WTC11 (cell line): ENCODE data around the gene STK32A. TPM values are rescaled to one million over a fixed set of nuclear protein-coding genes. Genes with fewer than 3 reads are reported as not detected.
A peak's percentile ranks its signal among the peaks of the same experiment; 100 is the strongest.

Experiments used
- ATAC-seq: fragments of 200-7000 bp; cut with Tn5 transposase; 2 replicates; pipeline ENCODE4 v1.10.0; 2021; ENCODE audit warnings: mild to moderate bottlenecking, moderate library complexity
- CTCF ChIA-PET: fragments of 300-600 bp; sonication (Branson Sonifier 250); formaldehyde crosslinking; loops from one replicate; lab custom pipeline; 2021; ENCODE audit warnings: antibody characterized with exemption; lab: Charles Lee
- POLR2A ChIA-PET: fragments of 350-600 bp; sonication (Branson Sonifier 250); formaldehyde crosslinking; loops from one replicate; lab custom pipeline; 2021; ENCODE audit warnings: antibody characterized with exemption; lab: Charles Lee
- DNase-seq: peaks from one replicate; pipeline ENCODE4 v3.0.0; 2021; ENCODE audit warnings: low spot score
- H3K27ac Mint-ChIP-seq: 2 replicates; pipeline ENCODE4 v1.8.0; 2021; ENCODE audit warnings: mixed read lengths
- H3K27me3 Mint-ChIP-seq: 2 replicates; pipeline ENCODE4 v1.8.0; 2021; ENCODE audit warnings: low read depth, mild to moderate bottlenecking, moderate library complexity, mixed read lengths
- H3K36me3 Mint-ChIP-seq: 2 replicates; pipeline ENCODE4 v1.8.0; 2021; ENCODE audit warnings: mixed read lengths
- H3K4me1 Mint-ChIP-seq: 2 replicates; pipeline ENCODE4 v1.8.0; 2022; ENCODE audit warnings: mixed read lengths
- H3K4me3 Mint-ChIP-seq: 2 replicates; pipeline ENCODE4 v1.8.0; 2021; ENCODE audit warnings: mild to moderate bottlenecking, moderate library complexity, mixed read lengths
- H3K9me3 Mint-ChIP-seq: 2 replicates; pipeline ENCODE4 v1.8.0; 2021; ENCODE audit warnings: mixed read lengths
- FOXP1 ChIP-seq: sonication (generic); formaldehyde crosslinking; IDR thresholded peaks from 2 replicates; pipeline ENCODE4 v1.8.0; 2022; ENCODE audit warnings: missing genetic modification reagents, mild to moderate bottlenecking, moderate library complexity, borderline replicate concordance
- GTF2I ChIP-seq: fragments of 250-450 bp; sonication (Bioruptor Pico); conservative IDR thresholded peaks from 2 replicates; pipeline ENCODE4 v1.4.0; 2021; ENCODE audit warnings: mild to moderate bottlenecking
- HMGA2 ChIP-seq: fragments of 250-450 bp; sonication (Bioruptor Pico); IDR thresholded peaks from 2 replicates; pipeline ENCODE4 v1.4.0; 2021; ENCODE audit warnings: mild to moderate bottlenecking, moderate library complexity
- NFATC4 ChIP-seq: fragments of 250-450 bp; sonication (Bioruptor Pico); IDR thresholded peaks from 2 replicates; pipeline ENCODE4 v1.9.0; 2021; ENCODE audit warnings: mild to moderate bottlenecking
- TCF7 ChIP-seq: sonication (generic); formaldehyde crosslinking; IDR thresholded peaks from 2 replicates; pipeline ENCODE4 v1.8.0; 2022; ENCODE audit warnings: mild to moderate bottlenecking, low read depth, missing genetic modification reagents, moderate library complexity
- ZNF138 ChIP-seq: sonication (generic); formaldehyde crosslinking; conservative IDR thresholded peaks from 2 replicates; pipeline ENCODE4 v1.8.1; 2022; ENCODE audit warnings: mild to moderate bottlenecking, moderate library complexity, missing genetic modification reagents
- ZNF317 ChIP-seq: sonication (generic); formaldehyde crosslinking; IDR thresholded peaks from 2 replicates; pipeline ENCODE4 v1.8.1; 2023; ENCODE audit warnings: low read depth, mild to moderate bottlenecking, moderate library complexity, missing genetic modification reagents, borderline replicate concordance
- total RNA-seq: library from RNA; stranded (reverse); gene quantifications from 3 replicates; pipeline ENCODE4 v1.2.3, GENCODE V29; 2021
- TF ChIP-seq, protein P1 (sequence below): sonication (generic); formaldehyde crosslinking; IDR thresholded peaks from 2 replicates; pipeline ENCODE4 v1.8.1; 2023; ENCODE audit warnings: mild to moderate bottlenecking, missing genetic modification reagents
- TF ChIP-seq, protein P2 (sequence below): sonication (generic); formaldehyde crosslinking; IDR thresholded peaks from 2 replicates; pipeline ENCODE4 v1.8.1; 2023; ENCODE audit warnings: mild to moderate bottlenecking, missing genetic modification reagents
- TF ChIP-seq, protein P3 (sequence below): sonication (generic); formaldehyde crosslinking; IDR thresholded peaks from 2 replicates; pipeline ENCODE4 v1.8.0; 2022; ENCODE audit warnings: mild to moderate bottlenecking, missing genetic modification reagents
- TF ChIP-seq, protein P4 (sequence below): sonication (generic); formaldehyde crosslinking; IDR thresholded peaks from 2 replicates; pipeline ENCODE4 v1.8.0; 2022; ENCODE audit warnings: mild to moderate bottlenecking, missing genetic modification reagents
- TF ChIP-seq, protein P5 (sequence below): sonication (generic); formaldehyde crosslinking; IDR thresholded peaks from 2 replicates; pipeline ENCODE4 v1.8.0; 2023; ENCODE audit warnings: missing genetic modification reagents, mild to moderate bottlenecking, borderline replicate concordance
- TF ChIP-seq, protein P6 (sequence below): fragments of 250-450 bp; sonication (Bioruptor Pico); IDR thresholded peaks from 2 replicates; pipeline ENCODE4 v1.9.0; 2021; ENCODE audit warnings: mild to moderate bottlenecking, borderline replicate concordance
- TF ChIP-seq, protein P7 (sequence below): sonication (generic); formaldehyde crosslinking; IDR thresholded peaks from 2 replicates; pipeline ENCODE4 v1.8.0; 2023; ENCODE audit warnings: mild to moderate bottlenecking, missing genetic modification reagents

Gene STK32A
- total RNA-seq, 1 experiment from 2014 or later: 1.7 TPM

DNA sequence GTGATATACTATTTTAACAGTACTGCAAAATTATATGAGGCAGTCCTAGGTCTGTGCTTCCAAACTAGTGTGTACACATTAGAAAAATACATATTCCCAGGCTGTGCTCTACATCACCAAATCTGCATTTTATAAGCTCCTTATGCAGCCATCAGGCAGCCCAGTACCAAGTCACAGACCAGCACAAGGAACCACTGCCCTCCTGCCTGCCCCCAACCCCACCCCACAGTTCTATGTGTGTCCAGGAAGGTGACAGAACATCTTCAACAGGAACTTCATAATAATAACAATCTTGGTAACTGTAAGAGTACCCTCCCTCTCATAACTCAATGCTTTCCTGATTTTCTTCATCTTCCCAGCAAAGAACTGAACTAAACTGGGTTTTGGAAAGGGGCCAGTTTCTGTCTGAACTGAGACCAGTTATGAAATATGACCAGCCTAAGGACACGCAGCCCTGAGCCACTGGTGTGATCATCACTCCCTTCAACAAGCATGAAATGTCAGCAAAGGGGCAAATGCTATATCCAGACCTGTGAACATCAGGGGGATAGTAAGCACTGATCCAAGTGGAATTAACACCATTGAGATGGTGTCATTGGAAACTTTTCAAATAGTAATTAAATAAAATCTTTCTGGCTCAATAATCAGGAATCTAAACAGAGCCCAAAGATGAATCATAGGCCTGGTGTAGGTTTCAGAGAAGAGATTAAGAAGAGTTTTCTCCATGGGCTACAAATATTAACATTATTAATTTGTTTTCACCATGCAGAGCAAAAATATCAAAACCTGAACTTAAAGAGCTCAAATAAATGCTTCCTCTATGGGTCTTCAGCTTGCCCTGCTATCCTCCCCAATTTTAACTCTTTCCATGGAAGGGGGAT is 192.9 kb downstream of the STK32A start (continued):
- no peak for TF ChIP-seq HMGA2
- TF ChIP-seq, all 79 proteins: peak for 0

DNA sequence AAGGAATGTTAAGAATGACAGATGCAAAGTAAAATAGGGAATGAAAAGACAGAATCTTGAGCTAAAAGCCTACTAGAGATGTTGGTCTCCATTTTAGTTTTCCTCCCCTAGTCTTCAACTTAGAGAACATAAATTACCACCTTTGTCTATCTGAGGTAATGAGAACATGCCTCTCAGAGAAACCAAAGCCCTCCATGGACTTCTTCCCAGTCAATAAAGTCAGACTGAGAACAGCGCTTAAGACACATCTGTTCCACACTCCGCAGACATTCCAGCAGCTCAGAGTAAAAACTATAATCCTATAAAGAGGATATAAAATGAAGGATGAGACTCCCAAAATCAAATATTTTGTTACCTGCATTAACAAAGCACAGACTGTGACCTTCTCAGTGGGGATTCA is 195.8 kb downstream of the STK32A start:
- POLR2A ChIA-PET: no interaction called here
- ATAC-seq (no peak), DNase-seq (no peak)
- H3K36me3 Mint-ChIP-seq: peaks cover 17% of the 10 kb centered on the region
- no peaks in the 10 kb centered on the region for H3K27me3 Mint-ChIP-seq
- no peaks in the 10 kb centered on the region for H3K9me3 Mint-ChIP-seq
- no peak overlapping the region for H3K4me3 Mint-ChIP-seq
- H3K4me1 Mint-ChIP-seq: peaks cover 59% of the 10 kb centered on the region
- CTCF ChIA-PET: interaction anchor here (1.0 to 1.2 kb wide), 2 partner anchors 20 to 148 kb away, joined by 3 to 5 read pairs; no protein-coding TSS in a partner anchor
- peak overlapping the region; percentile 86 for H3K27ac Mint-ChIP-seq
- TF ChIP-seq TCF7: no peak
- TF ChIP-seq, protein P1, sequence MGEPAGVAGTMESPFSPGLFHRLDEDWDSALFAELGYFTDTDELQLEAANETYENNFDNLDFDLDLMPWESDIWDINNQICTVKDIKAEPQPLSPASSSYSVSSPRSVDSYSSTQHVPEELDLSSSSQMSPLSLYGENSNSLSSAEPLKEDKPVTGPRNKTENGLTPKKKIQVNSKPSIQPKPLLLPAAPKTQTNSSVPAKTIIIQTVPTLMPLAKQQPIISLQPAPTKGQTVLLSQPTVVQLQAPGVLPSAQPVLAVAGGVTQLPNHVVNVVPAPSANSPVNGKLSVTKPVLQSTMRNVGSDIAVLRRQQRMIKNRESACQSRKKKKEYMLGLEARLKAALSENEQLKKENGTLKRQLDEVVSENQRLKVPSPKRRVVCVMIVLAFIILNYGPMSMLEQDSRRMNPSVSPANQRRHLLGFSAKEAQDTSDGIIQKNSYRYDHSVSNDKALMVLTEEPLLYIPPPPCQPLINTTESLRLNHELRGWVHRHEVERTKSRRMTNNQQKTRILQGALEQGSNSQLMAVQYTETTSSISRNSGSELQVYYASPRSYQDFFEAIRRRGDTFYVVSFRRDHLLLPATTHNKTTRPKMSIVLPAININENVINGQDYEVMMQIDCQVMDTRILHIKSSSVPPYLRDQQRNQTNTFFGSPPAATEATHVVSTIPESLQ (CRISPR knock-in tag): no peak
- TF ChIP-seq, protein P2, sequence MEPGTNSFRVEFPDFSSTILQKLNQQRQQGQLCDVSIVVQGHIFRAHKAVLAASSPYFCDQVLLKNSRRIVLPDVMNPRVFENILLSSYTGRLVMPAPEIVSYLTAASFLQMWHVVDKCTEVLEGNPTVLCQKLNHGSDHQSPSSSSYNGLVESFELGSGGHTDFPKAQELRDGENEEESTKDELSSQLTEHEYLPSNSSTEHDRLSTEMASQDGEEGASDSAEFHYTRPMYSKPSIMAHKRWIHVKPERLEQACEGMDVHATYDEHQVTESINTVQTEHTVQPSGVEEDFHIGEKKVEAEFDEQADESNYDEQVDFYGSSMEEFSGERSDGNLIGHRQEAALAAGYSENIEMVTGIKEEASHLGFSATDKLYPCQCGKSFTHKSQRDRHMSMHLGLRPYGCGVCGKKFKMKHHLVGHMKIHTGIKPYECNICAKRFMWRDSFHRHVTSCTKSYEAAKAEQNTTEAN: no peak
- TF ChIP-seq, protein P3, sequence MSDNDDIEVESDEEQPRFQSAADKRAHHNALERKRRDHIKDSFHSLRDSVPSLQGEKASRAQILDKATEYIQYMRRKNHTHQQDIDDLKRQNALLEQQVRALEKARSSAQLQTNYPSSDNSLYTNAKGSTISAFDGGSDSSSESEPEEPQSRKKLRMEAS (CRISPR knock-in tag): no peak
- TF ChIP-seq ZNF138 (CRISPR knock-in tag): no peak
- TF ChIP-seq GTF2I: no peak
- TF ChIP-seq, protein P4, sequence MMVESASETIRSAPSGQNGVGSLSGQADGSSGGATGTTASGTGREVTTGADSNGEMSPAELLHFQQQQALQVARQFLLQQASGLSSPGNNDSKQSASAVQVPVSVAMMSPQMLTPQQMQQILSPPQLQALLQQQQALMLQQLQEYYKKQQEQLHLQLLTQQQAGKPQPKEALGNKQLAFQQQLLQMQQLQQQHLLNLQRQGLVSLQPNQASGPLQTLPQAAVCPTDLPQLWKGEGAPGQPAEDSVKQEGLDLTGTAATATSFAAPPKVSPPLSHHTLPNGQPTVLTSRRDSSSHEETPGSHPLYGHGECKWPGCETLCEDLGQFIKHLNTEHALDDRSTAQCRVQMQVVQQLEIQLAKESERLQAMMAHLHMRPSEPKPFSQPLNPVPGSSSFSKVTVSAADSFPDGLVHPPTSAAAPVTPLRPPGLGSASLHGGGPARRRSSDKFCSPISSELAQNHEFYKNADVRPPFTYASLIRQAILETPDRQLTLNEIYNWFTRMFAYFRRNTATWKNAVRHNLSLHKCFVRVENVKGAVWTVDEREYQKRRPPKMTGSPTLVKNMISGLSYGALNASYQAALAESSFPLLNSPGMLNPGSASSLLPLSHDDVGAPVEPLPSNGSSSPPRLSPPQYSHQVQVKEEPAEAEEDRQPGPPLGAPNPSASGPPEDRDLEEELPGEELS (CRISPR knock-in tag): no peak
- TF ChIP-seq, protein P5, sequence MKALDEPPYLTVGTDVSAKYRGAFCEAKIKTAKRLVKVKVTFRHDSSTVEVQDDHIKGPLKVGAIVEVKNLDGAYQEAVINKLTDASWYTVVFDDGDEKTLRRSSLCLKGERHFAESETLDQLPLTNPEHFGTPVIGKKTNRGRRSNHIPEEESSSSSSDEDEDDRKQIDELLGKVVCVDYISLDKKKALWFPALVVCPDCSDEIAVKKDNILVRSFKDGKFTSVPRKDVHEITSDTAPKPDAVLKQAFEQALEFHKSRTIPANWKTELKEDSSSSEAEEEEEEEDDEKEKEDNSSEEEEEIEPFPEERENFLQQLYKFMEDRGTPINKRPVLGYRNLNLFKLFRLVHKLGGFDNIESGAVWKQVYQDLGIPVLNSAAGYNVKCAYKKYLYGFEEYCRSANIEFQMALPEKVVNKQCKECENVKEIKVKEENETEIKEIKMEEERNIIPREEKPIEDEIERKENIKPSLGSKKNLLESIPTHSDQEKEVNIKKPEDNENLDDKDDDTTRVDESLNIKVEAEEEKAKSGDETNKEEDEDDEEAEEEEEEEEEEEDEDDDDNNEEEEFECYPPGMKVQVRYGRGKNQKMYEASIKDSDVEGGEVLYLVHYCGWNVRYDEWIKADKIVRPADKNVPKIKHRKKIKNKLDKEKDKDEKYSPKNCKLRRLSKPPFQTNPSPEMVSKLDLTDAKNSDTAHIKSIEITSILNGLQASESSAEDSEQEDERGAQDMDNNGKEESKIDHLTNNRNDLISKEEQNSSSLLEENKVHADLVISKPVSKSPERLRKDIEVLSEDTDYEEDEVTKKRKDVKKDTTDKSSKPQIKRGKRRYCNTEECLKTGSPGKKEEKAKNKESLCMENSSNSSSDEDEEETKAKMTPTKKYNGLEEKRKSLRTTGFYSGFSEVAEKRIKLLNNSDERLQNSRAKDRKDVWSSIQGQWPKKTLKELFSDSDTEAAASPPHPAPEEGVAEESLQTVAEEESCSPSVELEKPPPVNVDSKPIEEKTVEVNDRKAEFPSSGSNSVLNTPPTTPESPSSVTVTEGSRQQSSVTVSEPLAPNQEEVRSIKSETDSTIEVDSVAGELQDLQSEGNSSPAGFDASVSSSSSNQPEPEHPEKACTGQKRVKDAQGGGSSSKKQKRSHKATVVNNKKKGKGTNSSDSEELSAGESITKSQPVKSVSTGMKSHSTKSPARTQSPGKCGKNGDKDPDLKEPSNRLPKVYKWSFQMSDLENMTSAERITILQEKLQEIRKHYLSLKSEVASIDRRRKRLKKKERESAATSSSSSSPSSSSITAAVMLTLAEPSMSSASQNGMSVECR (CRISPR knock-in tag): no peak
- TF ChIP-seq FOXP1: no peak
- TF ChIP-seq NFATC4: no peak
- TF ChIP-seq, protein P6, sequence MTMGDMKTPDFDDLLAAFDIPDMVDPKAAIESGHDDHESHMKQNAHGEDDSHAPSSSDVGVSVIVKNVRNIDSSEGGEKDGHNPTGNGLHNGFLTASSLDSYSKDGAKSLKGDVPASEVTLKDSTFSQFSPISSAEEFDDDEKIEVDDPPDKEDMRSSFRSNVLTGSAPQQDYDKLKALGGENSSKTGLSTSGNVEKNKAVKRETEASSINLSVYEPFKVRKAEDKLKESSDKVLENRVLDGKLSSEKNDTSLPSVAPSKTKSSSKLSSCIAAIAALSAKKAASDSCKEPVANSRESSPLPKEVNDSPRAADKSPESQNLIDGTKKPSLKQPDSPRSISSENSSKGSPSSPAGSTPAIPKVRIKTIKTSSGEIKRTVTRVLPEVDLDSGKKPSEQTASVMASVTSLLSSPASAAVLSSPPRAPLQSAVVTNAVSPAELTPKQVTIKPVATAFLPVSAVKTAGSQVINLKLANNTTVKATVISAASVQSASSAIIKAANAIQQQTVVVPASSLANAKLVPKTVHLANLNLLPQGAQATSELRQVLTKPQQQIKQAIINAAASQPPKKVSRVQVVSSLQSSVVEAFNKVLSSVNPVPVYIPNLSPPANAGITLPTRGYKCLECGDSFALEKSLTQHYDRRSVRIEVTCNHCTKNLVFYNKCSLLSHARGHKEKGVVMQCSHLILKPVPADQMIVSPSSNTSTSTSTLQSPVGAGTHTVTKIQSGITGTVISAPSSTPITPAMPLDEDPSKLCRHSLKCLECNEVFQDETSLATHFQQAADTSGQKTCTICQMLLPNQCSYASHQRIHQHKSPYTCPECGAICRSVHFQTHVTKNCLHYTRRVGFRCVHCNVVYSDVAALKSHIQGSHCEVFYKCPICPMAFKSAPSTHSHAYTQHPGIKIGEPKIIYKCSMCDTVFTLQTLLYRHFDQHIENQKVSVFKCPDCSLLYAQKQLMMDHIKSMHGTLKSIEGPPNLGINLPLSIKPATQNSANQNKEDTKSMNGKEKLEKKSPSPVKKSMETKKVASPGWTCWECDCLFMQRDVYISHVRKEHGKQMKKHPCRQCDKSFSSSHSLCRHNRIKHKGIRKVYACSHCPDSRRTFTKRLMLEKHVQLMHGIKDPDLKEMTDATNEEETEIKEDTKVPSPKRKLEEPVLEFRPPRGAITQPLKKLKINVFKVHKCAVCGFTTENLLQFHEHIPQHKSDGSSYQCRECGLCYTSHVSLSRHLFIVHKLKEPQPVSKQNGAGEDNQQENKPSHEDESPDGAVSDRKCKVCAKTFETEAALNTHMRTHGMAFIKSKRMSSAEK: no peak
- TF ChIP-seq, protein P7, sequence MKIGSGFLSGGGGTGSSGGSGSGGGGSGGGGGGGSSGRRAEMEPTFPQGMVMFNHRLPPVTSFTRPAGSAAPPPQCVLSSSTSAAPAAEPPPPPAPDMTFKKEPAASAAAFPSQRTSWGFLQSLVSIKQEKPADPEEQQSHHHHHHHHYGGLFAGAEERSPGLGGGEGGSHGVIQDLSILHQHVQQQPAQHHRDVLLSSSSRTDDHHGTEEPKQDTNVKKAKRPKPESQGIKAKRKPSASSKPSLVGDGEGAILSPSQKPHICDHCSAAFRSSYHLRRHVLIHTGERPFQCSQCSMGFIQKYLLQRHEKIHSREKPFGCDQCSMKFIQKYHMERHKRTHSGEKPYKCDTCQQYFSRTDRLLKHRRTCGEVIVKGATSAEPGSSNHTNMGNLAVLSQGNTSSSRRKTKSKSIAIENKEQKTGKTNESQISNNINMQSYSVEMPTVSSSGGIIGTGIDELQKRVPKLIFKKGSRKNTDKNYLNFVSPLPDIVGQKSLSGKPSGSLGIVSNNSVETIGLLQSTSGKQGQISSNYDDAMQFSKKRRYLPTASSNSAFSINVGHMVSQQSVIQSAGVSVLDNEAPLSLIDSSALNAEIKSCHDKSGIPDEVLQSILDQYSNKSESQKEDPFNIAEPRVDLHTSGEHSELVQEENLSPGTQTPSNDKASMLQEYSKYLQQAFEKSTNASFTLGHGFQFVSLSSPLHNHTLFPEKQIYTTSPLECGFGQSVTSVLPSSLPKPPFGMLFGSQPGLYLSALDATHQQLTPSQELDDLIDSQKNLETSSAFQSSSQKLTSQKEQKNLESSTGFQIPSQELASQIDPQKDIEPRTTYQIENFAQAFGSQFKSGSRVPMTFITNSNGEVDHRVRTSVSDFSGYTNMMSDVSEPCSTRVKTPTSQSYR (CRISPR knock-in tag): no peak
- TF ChIP-seq ZNF317 (CRISPR knock-in tag): no peak
